ENCODE data around the gene DNMBP. TPM values are rescaled to one million over a fixed set of nuclear protein-coding genes. Genes with fewer than 3 reads are reported as not detected.

DNMBP gene, protein sequence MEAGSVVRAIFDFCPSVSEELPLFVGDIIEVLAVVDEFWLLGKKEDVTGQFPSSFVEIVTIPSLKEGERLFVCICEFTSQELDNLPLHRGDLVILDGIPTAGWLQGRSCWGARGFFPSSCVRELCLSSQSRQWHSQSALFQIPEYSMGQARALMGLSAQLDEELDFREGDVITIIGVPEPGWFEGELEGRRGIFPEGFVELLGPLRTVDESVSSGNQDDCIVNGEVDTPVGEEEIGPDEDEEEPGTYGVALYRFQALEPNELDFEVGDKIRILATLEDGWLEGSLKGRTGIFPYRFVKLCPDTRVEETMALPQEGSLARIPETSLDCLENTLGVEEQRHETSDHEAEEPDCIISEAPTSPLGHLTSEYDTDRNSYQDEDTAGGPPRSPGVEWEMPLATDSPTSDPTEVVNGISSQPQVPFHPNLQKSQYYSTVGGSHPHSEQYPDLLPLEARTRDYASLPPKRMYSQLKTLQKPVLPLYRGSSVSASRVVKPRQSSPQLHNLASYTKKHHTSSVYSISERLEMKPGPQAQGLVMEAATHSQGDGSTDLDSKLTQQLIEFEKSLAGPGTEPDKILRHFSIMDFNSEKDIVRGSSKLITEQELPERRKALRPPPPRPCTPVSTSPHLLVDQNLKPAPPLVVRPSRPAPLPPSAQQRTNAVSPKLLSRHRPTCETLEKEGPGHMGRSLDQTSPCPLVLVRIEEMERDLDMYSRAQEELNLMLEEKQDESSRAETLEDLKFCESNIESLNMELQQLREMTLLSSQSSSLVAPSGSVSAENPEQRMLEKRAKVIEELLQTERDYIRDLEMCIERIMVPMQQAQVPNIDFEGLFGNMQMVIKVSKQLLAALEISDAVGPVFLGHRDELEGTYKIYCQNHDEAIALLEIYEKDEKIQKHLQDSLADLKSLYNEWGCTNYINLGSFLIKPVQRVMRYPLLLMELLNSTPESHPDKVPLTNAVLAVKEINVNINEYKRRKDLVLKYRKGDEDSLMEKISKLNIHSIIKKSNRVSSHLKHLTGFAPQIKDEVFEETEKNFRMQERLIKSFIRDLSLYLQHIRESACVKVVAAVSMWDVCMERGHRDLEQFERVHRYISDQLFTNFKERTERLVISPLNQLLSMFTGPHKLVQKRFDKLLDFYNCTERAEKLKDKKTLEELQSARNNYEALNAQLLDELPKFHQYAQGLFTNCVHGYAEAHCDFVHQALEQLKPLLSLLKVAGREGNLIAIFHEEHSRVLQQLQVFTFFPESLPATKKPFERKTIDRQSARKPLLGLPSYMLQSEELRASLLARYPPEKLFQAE (N-terminal part only)
- total RNA-seq, result 16.7 and 20.4 TPM in 2 replicates

DNA sequence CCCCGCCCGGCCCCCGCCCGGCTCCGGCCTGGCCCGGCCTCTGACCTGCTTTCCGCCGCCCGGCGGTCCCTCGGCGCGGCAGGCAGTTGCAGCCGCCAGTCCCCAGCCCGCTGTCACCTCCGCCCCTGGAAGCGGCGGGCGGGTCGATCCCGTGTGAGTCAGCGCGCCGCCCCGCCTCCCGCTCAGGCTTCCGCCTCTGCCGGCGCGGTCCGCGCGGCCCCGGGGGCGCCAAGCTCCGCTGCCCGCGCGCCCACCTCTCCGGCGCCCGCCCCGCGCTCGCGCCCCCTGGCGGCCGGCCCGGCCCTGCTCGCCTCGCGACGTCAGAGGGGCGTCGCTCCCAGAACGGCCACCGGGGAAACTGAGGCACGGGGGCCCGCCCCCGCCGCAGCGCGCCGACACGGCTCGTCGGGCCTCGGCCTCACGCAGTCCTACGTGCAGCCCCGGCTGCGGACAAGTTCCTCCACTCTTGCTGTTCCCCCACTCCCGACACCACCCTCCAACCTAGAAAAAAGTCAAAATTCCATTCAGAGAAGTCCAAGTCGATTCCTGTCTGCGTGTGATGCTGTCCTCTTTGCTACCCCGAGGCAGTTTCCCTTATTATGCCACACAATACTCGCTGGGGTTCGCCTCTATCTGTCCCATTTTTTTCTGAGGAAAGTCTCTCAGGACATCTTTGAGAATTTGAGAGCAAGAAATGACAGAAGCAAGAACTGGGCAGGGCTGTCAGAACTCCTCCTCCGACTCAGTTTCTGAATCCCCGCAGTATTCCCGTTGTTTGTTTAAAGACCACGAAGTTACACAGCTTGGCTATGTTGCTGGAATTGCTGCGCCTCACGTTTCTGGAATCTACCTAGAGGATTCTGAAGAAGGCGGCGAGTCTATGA lies at the start of gene DNMBP:
Gene DNMBP, minus strand, starts transcription at position 155 of the 884 bp plus-strand sequence. CDS start 37,823 bp downstream, outside the sequence.

Other genes starting within 250 kb of the DNMBP start
- gene ABCC2, start 227.3 kb downstream of the DNMBP start, total RNA-seq, result under 0.01 TPM in 2 replicates
- not detected in 2 replicates for gene CPN1, start 71.9 kb upstream of the DNMBP start, total RNA-seq
- 28.3 and 39.2 TPM in 2 replicates for gene ERLIN1, start 176.1 kb upstream of the DNMBP start, total RNA-seq
- gene CHUK, start 219.6 kb upstream of the DNMBP start, total RNA-seq, result 17.3 and 19.1 TPM in 2 replicates

Data from myometrial cell (primary cell).